ENCODE data around the gene PGR. TPM values are rescaled to one million over a fixed set of nuclear protein-coding genes. Genes with fewer than 3 reads are reported as not detected.

The PGR gene
- total RNA-seq, 1 donor from 2014 or later: not detected

- no peak overlapping the region for H3K4me3 ChIP-seq (ENCODE audit: low read depth, low read length)
- TF ChIP-seq, protein P1, sequence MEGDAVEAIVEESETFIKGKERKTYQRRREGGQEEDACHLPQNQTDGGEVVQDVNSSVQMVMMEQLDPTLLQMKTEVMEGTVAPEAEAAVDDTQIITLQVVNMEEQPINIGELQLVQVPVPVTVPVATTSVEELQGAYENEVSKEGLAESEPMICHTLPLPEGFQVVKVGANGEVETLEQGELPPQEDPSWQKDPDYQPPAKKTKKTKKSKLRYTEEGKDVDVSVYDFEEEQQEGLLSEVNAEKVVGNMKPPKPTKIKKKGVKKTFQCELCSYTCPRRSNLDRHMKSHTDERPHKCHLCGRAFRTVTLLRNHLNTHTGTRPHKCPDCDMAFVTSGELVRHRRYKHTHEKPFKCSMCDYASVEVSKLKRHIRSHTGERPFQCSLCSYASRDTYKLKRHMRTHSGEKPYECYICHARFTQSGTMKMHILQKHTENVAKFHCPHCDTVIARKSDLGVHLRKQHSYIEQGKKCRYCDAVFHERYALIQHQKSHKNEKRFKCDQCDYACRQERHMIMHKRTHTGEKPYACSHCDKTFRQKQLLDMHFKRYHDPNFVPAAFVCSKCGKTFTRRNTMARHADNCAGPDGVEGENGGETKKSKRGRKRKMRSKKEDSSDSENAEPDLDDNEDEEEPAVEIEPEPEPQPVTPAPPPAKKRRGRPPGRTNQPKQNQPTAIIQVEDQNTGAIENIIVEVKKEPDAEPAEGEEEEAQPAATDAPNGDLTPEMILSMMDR (conservative IDR thresholded peaks at IDR 0.05; ENCODE audit: low read depth, low read length): no peak
- DNase-seq (ENCODE audit: low read depth): no peak
These were observed 46.3 kb downstream of the PGR start for GRCh38 chr11:101083335-101083734.

GRCh38 chr11:101082813-101083212, 46.8 kb downstream of the PGR start:
- DNase-seq (ENCODE audit: low read depth): no peak
- H3K4me3 ChIP-seq (ENCODE audit: low read depth, low read length): no peak overlapping the region
- TF ChIP-seq, protein P1 (conservative IDR thresholded peaks at IDR 0.05; ENCODE audit: low read depth, low read length): no peak

DNA sequence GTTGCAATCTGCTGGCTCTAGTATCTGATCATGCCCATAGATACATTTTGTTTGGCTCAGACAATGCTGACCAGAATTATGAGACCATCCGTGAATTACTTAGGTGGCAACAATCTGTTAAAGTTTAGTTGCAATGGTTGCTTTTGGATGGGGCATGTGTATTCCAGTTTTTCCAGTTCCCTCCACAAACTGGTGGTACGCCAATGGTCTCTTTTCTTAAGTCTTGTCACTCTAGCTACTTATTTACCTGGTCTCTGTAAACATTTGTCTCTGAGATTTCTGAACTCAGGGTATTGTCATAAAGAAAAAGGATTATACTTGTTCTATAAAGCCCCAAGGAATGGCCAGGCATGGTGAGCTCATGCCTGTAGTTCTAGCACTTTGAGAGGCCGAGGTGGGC, 65.9 kb downstream of the PGR start:
- no peak overlapping the region for H3K4me3 ChIP-seq (ENCODE audit: low read depth, low read length)
- TF ChIP-seq, protein P1 (conservative IDR thresholded peaks at IDR 0.05; ENCODE audit: low read depth, low read length): no peak
- no peak for DNase-seq (ENCODE audit: low read depth)

DNA sequence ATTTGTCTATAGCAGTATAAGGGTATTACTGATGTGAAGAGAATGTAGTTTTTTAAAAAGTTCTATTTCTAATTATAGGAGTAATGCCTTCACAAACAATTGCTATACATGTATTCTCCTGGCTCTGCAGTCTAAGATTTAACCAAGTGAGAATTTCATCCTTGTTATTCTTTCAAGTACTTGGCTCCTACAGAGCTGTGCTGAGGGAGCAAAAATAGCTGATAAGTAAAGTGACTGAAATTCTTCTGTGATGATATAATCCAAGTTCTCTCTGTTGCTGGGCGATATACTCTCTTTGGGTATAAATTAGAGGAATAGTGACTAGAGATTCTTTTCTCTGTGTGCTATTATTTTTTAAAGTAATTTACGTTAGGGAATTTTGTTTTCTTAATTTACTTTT, 68.0 kb downstream of the PGR start:
- H3K4me3 ChIP-seq (ENCODE audit: low read depth, low read length): no peak overlapping the region
- TF ChIP-seq, protein P1 (conservative IDR thresholded peaks at IDR 0.05; ENCODE audit: low read depth, low read length): no peak
- no peak for DNase-seq (ENCODE audit: low read depth)

GRCh38 chr11:101059331-101059730, 70.3 kb downstream of the PGR start:
- TF ChIP-seq, protein P1 (conservative IDR thresholded peaks at IDR 0.05; ENCODE audit: low read depth, low read length): no peak
- DNase-seq (ENCODE audit: low read depth): no peak
- no peak overlapping the region for H3K4me3 ChIP-seq (ENCODE audit: low read depth, low read length)

- H3K4me3 ChIP-seq (ENCODE audit: low read depth, low read length): no peak overlapping the region
- TF ChIP-seq, protein P1 (conservative IDR thresholded peaks at IDR 0.05; ENCODE audit: low read depth, low read length): no peak
- DNase-seq (ENCODE audit: low read depth): no peak
These were observed 76.1 kb downstream of the PGR start for GRCh38 chr11:101053492-101053891.

- H3K4me3 ChIP-seq (ENCODE audit: low read depth, low read length): no peak overlapping the region
- TF ChIP-seq, protein P1 (conservative IDR thresholded peaks at IDR 0.05; ENCODE audit: low read depth, low read length): no peak
- DNase-seq (ENCODE audit: low read depth): no peak
These were observed 77.9 kb downstream of the PGR start for GRCh38 chr11:101051677-101052076.
